Lower leg skin (tissue), 4 donors: ENCODE measurements around the gene XYLT1. TPM values are rescaled to one million over a fixed set of nuclear protein-coding genes. Genes with fewer than 3 reads are reported as not detected.

ENCODE experiments used
- DNase-seq, 2 donors: peaks; one replicate each; pipeline ENCODE4 v3.0.0-alpha.2; 2019; ENCODE audit warnings: low spot score in 2 of 2
- H3K4me3 ChIP-seq: fragments of 200-600 bp; sonication (generic); 2 replicates; pipeline ENCODE4 v1.5.1; 2017; ENCODE audit warnings: mild to moderate bottlenecking, low read depth; ENCODE audit not compliant: poor library complexity, severe bottlenecking
- CTCF ChIP-seq, 3 donors: fragments of 450-650 bp; IDR thresholded peaks; one replicate each; pipeline ENCODE4 v1.5.1; 2016; ENCODE audit warnings: antibody characterized with exemption in 3 of 3, mild to moderate bottlenecking in 3 of 3, moderate library complexity in 2 of 3
- POLR2A ChIP-seq, 2 donors: fragments of 450-650 bp; IDR thresholded peaks; one replicate each; pipeline ENCODE4 v1.6.1; 2016 to 2017; ENCODE audit warnings: antibody characterized with exemption in 2 of 2, mild to moderate bottlenecking in 1 of 2, moderate library complexity in 1 of 2
- WGBS, 2 donors: methylation state at CpG; one replicate each; pipeline ENCODE4 v1.1.5; 2018; 5-methylcytosine and 5-hydroxymethylcytosine counted together
- intact Hi-C: fragments of 100-400 bp; cut with DNase I; formaldehyde crosslinking; loops from one replicate; pipeline ENCODE4 v1.15.0; 2023; ENCODE audit warnings: low total_unique reads
- total RNA-seq, 4 donors: library from RNA; depleted of rRNA; stranded (reverse); fragments of >200 nt; gene quantifications; one replicate each; pipeline ENCODE4 v1.1.0, GENCODE V29; 2016

Gene XYLT1
- total RNA-seq, 4 donors from 2014 or later = 17.2 to 20.3 (median 19.7) TPM

DNA sequence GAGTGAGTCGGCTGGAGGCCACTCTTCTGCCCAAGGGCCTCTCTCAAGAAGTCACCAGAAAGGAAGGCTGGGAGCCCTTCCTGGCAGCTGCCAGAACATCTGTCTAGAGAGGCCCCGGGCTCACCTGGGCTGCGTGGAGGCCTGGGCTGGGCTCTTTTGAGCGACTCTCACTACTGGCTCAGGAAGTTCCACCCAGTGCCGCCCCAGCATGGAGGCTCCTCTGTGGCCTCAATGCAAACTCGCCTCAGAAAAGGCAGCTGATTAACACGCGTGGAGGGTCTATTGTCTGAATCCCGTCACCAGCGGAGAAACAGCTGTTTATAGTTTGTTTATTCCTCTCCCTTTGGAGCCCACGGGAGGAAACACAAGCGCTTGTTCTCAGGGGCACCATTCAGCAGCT lies 25.3 kb downstream of the XYLT1 start:
- H3K4me3 ChIP-seq = no peak overlapping the region
- TF ChIP-seq CTCF (IDR thresholded peaks at IDR 0.05) (no peak), POLR2A (IDR thresholded peaks at IDR 0.05) (no peak)
- no peak for DNase-seq
- intact Hi-C loops = no loop called here
- WGBS, 2 donors = 78 to 85% methylated on average over 12 of the region's 12 CpGs

- intact Hi-C loops = no loop called here
- H3K4me3 ChIP-seq = no peak overlapping the region
- TF ChIP-seq CTCF (IDR thresholded peaks at IDR 0.05) = no peak
- TF ChIP-seq POLR2A (IDR thresholded peaks at IDR 0.05) = no peak
- no peak for DNase-seq
- WGBS, 2 donors = 91 to 98% methylated on average over 1 of the region's 1 CpG
Observed at GRCh38 chr16:17444658-17445057, 26.1 kb downstream of the XYLT1 start.

DNA sequence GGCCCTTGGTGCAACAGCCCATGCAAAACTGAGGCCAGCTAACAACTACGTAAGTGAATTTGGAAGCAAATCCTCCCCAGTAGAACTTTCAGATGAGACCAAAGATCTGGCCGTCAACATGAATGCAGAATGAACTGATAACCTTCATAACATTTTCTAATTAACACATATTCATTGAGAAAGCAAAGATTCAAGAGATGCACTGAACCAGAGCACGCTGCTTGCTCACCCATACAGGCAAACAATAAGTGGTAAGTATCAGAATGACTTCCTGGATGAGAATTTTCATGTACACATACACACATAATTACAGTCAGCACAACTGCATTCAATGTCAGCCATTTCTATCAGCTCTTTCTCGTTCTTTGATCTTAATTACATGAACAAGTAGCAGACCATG lies 30.6 kb downstream of the XYLT1 start:
- peak in 1 of 2 donors; percentile 50 for DNase-seq
- 97 to 100% methylated on average over 4 of the region's 4 CpGs for WGBS, 2 donors
- intact Hi-C loops = no loop called here

GRCh38 chr16:17439580-17439979 lies 31.2 kb downstream of the XYLT1 start:
- intact Hi-C loops = no loop called here
- peak in 1 of 2 donors; percentile 0 for DNase-seq
- WGBS, 2 donors = 83 to 86% methylated on average over 3 of the region's 3 CpGs
- no peak overlapping the region for H3K4me3 ChIP-seq
- TF ChIP-seq CTCF (IDR thresholded peaks at IDR 0.05) (no peak), POLR2A (IDR thresholded peaks at IDR 0.05) (no peak)

More for the DNA sequence above, 30.6 kb downstream of the XYLT1 start:
- H3K4me3 ChIP-seq = no peak overlapping the region
- TF ChIP-seq POLR2A (IDR thresholded peaks at IDR 0.05) (no peak), CTCF (IDR thresholded peaks at IDR 0.05) (no peak)

GRCh38 chr16:17437981-17438380 lies 32.8 kb downstream of the XYLT1 start:
- no peak for DNase-seq
- TF ChIP-seq POLR2A (IDR thresholded peaks at IDR 0.05) = no peak
- no peak for TF ChIP-seq CTCF (IDR thresholded peaks at IDR 0.05)
- H3K4me3 ChIP-seq = no peak overlapping the region
- WGBS, 2 donors = 79% methylated on average over 5 of the region's 5 CpGs
- intact Hi-C loops = no loop called here

- TF ChIP-seq CTCF (IDR thresholded peaks at IDR 0.05) (no peak), POLR2A (IDR thresholded peaks at IDR 0.05) (no peak)
- H3K4me3 ChIP-seq = no peak overlapping the region
- no peak for DNase-seq
- intact Hi-C loops = no loop called here
- WGBS, 2 donors = 40 to 44% methylated on average over 13 of the region's 13 CpGs
Observed at GRCh38 chr16:17437127-17437720, 33.5 kb downstream of the XYLT1 start.
